K562 (cell line): ENCODE data around the gene HPSE2. TPM values are rescaled to one million over a fixed set of nuclear protein-coding genes. Genes with fewer than 3 reads are reported as not detected.

Experiments
- ASH1L ChIP-seq: fragments of 450-650 bp; IDR thresholded peaks from 2 replicates; pipeline ENCODE4 v1.6.1; 2018; ENCODE audit warnings: borderline replicate concordance, mild to moderate bottlenecking, low read depth; ENCODE audit not compliant: partially characterized antibody
- BCL6 ChIP-seq: fragments of 250-450 bp; sonication (Bioruptor Pico); IDR thresholded peaks from 2 replicates; pipeline ENCODE4 v1.4.0; 2020
- FOXP1 ChIP-seq: sonication (generic); formaldehyde crosslinking; IDR thresholded peaks from 2 replicates; pipeline ENCODE4 v1.8.0; 2022; ENCODE audit warnings: mild to moderate bottlenecking, missing genetic modification reagents
- HSF4 ChIP-seq: fragments of 250-450 bp; sonication (Bioruptor Pico); IDR thresholded peaks from 2 replicates; pipeline ENCODE4 v2.1.2; 2022; ENCODE audit warnings: mild to moderate bottlenecking, moderate library complexity, borderline replicate concordance
- MITF ChIP-seq: IDR thresholded peaks from 2 replicates; pipeline ENCODE4 v1.6.1; 2014; ENCODE audit warnings: antibody characterized with exemption
- PCBP2 ChIP-seq: fragments of 200-400 bp; formaldehyde crosslinking; IDR thresholded peaks from 2 replicates; pipeline ENCODE4 v1.6.1; 2018; ENCODE audit warnings: low read length, low read depth, mild to moderate bottlenecking, moderate library complexity; ENCODE audit not compliant: poor library complexity, severe bottlenecking
- PYGO2 ChIP-seq: fragments of 450-650 bp; IDR thresholded peaks from 2 replicates; pipeline ENCODE4 v1.6.1; 2016; ENCODE audit warnings: mild to moderate bottlenecking, missing genetic modification characterization, moderate library complexity, missing compliant biosample characterization
- SAP30 ChIP-seq: fragments of 200-600 bp; sonication (generic); IDR thresholded peaks from 2 replicates; pipeline ENCODE4 v1.6.1; 2012; ENCODE audit warnings: borderline replicate concordance, low read depth, mild to moderate bottlenecking, moderate library complexity, low read length, control low read depth, inconsistent platforms; ENCODE audit not compliant: insufficient read depth, poor library complexity, severe bottlenecking
- SNAPC5 ChIP-seq: fragments of 250-450 bp; sonication (Bioruptor Pico); IDR thresholded peaks from 2 replicates; pipeline ENCODE4 v1.8.0; 2021; ENCODE audit warnings: moderate library complexity, mild to moderate bottlenecking, inconsistent platforms
- STAT5B ChIP-seq: fragments of 250-450 bp; sonication (Bioruptor Pico); IDR thresholded peaks from 2 replicates; pipeline ENCODE4 v1.8.0; 2021; ENCODE audit warnings: mild to moderate bottlenecking, inconsistent platforms
- TSHZ1 ChIP-seq: fragments of 250-450 bp; sonication (Bioruptor Pico); IDR thresholded peaks from 2 replicates; pipeline ENCODE4 v1.4.0; 2020; ENCODE audit warnings: mild to moderate bottlenecking, moderate library complexity
- ZNF253 ChIP-seq: fragments of 250-450 bp; sonication (Bioruptor Pico); conservative IDR thresholded peaks from 2 replicates; pipeline ENCODE4 v1.6.1; 2021; ENCODE audit warnings: mild to moderate bottlenecking
- ZSCAN29 ChIP-seq: fragments of 450-650 bp; IDR thresholded peaks from 2 replicates; pipeline ENCODE4 v1.6.1; 2017
- polyA plus RNA-seq, 8 experiments: library from polyadenylated mRNA; depleted of rRNA in 4 of 8; stranded (reverse) in 5 of 8; unstranded in 3 of 8; fragments of >200 nt; fragmentation: Nextera tagmentation in 2 of 8; fragmentation: Illumina TruSeq in 1 of 8; extraction: Ambion mirVana in 2 of 8; extraction: Trizol in 1 of 8; gene quantifications; 2 replicates each; pipeline versions ENCODE4 v1.2.1 to v1.2.3, GENCODE V29; 2011 to 2014; ENCODE audit warnings: inconsistent platforms in 1 of 8, missing spikeins in 1 of 8
- total RNA-seq, 7 experiments: library from RNA; depleted of rRNA in 6 of 7; stranded (reverse); fragments of >200 nt in 6 of 7; fragmentation: Illumina TruSeq in 2 of 7; extraction: Trizol in 2 of 7; gene quantifications; 2 replicates each; pipeline versions ENCODE4 v1.2.1 to v1.2.3, GENCODE V29; 2011 to 2021; ENCODE audit warnings: low replicate concordance in 1 of 7
- TF ChIP-seq, protein P1 (sequence below): sonication (generic); formaldehyde crosslinking; IDR thresholded peaks from 2 replicates; pipeline ENCODE4 v1.8.1; 2023; ENCODE audit warnings: mild to moderate bottlenecking, missing genetic modification reagents, moderate library complexity
- TF ChIP-seq, protein P2 (sequence below): sonication (generic); formaldehyde crosslinking; IDR thresholded peaks from 2 replicates; pipeline ENCODE4 v1.8.1; 2022; ENCODE audit warnings: missing genetic modification reagents
- TF ChIP-seq, protein P3 (sequence below): fragments of 200-400 bp; formaldehyde crosslinking; IDR thresholded peaks from 2 replicates; pipeline ENCODE4 v1.6.1; 2017; ENCODE audit warnings: mild to moderate bottlenecking, low read depth, low read length, moderate library complexity

The HPSE2 gene
- total and polyA plus RNA-seq, 9 of the 15 experiments (the other 6 are each of a cell fraction or from before 2014, with no cell fraction given): 0.03 to 0.10 (median 0.04) TPM; not detected in 2

- TF ChIP-seq ASH1L (no peak), PYGO2 (tag) (no peak), MITF (no peak), SAP30 (no peak), SNAPC5 (CRISPR knock-in tag) (no peak), ZSCAN29 (no peak), TSHZ1 (CRISPR knock-in tag) (no peak), FOXP1 (CRISPR knock-in tag) (no peak), STAT5B (CRISPR knock-in tag) (no peak), HSF4 (CRISPR knock-in tag) (no peak), BCL6 (CRISPR knock-in tag) (no peak), ZNF253 (no peak), PCBP2 (no peak)
- TF ChIP-seq, protein P1, sequence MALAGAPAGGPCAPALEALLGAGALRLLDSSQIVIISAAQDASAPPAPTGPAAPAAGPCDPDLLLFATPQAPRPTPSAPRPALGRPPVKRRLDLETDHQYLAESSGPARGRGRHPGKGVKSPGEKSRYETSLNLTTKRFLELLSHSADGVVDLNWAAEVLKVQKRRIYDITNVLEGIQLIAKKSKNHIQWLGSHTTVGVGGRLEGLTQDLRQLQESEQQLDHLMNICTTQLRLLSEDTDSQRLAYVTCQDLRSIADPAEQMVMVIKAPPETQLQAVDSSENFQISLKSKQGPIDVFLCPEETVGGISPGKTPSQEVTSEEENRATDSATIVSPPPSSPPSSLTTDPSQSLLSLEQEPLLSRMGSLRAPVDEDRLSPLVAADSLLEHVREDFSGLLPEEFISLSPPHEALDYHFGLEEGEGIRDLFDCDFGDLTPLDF (CRISPR knock-in tag): no peak
- TF ChIP-seq, protein P2, sequence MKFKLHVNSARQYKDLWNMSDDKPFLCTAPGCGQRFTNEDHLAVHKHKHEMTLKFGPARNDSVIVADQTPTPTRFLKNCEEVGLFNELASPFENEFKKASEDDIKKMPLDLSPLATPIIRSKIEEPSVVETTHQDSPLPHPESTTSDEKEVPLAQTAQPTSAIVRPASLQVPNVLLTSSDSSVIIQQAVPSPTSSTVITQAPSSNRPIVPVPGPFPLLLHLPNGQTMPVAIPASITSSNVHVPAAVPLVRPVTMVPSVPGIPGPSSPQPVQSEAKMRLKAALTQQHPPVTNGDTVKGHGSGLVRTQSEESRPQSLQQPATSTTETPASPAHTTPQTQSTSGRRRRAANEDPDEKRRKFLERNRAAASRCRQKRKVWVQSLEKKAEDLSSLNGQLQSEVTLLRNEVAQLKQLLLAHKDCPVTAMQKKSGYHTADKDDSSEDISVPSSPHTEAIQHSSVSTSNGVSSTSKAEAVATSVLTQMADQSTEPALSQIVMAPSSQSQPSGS (CRISPR knock-in tag): no peak
- TF ChIP-seq, protein P3, sequence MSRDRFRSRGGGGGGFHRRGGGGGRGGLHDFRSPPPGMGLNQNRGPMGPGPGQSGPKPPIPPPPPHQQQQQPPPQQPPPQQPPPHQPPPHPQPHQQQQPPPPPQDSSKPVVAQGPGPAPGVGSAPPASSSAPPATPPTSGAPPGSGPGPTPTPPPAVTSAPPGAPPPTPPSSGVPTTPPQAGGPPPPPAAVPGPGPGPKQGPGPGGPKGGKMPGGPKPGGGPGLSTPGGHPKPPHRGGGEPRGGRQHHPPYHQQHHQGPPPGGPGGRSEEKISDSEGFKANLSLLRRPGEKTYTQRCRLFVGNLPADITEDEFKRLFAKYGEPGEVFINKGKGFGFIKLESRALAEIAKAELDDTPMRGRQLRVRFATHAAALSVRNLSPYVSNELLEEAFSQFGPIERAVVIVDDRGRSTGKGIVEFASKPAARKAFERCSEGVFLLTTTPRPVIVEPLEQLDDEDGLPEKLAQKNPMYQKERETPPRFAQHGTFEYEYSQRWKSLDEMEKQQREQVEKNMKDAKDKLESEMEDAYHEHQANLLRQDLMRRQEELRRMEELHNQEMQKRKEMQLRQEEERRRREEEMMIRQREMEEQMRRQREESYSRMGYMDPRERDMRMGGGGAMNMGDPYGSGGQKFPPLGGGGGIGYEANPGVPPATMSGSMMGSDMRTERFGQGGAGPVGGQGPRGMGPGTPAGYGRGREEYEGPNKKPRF: no peak
Observed at GRCh38 chr10:98458809-98459784, 776.6 kb downstream of the HPSE2 start (continued).
